D721Med (cell line): ENCODE results near the gene USP24.

Experiments used
- DNase-seq: peaks from one replicate; pipeline ENCODE4 v3.0.0; 2011; ENCODE audit warnings: low spot score; ENCODE audit not compliant: insufficient read length
- FAIRE-seq: peaks from 2 replicates; lab custom pipeline; 2011; peaks lifted over from hg19 to GRCh38; lab: Jason Lieb, UNC
- CTCF ChIP-seq: IDR thresholded peaks from 2 replicates; pipeline ENCODE4 v1.5.1; 2012; ENCODE audit warnings: mild to moderate bottlenecking, control low read depth; ENCODE audit not compliant: insufficient read depth; ENCODE audit errors: missing control alignments

Gene USP24

GRCh38 chr1:55190109-55190508, 25.1 kb downstream of the USP24 start:
- no peak for TF ChIP-seq CTCF
- DNase-seq (no peak), FAIRE-seq (no peak)

- FAIRE-seq (no peak), DNase-seq (no peak)
- no peak for TF ChIP-seq CTCF
Observed at GRCh38 chr1:55188909-55189308, 26.3 kb downstream of the USP24 start.

GRCh38 chr1:55185832-55186231, 29.3 kb downstream of the USP24 start:
- FAIRE-seq (no peak), DNase-seq (no peak)
- TF ChIP-seq CTCF, result no peak

- no peak for TF ChIP-seq CTCF
- DNase-seq, result no peak
- no peak for FAIRE-seq
Observed at GRCh38 chr1:55184859-55185258, 30.3 kb downstream of the USP24 start.

GRCh38 chr1:55181666-55182065, 33.5 kb downstream of the USP24 start:
- FAIRE-seq, result no peak
- TF ChIP-seq CTCF, result no peak
- DNase-seq, result no peak

- no peak for TF ChIP-seq CTCF
- DNase-seq, result no peak
- FAIRE-seq, result no peak
Observed at GRCh38 chr1:55180075-55180670, 35.0 kb downstream of the USP24 start.

GRCh38 chr1:55179177-55179835, 35.9 kb downstream of the USP24 start:
- no peak for TF ChIP-seq CTCF
- DNase-seq (no peak), FAIRE-seq (no peak)
